Measurements from ENCODE around the gene EEF1G.

EEF1G gene

GRCh38 chr11:62512961-62513360, 60.7 kb downstream of the EEF1G start:
- no peaks in the 10 kb centered on the region for H3K9me3 ChIP-seq (ENCODE audit: control insufficient read depth, insufficient read depth, low read length)
- no peak for DNase-seq (ENCODE audit: low read depth, low spot score)
- H3K36me3 ChIP-seq (ENCODE audit: control insufficient read depth, insufficient read depth, low read length): no peaks in the 10 kb centered on the region
- H3K4me3 ChIP-seq (ENCODE audit: low read length): no peak overlapping the region
- no CpG with 5 or more reads among the region's 8 CpGs for WGBS (ENCODE audit: insufficient coverage, insufficient read length)
- H3K27ac ChIP-seq (ENCODE audit: low read length): no peak overlapping the region
- H3K27me3 ChIP-seq (ENCODE audit: control insufficient read depth, insufficient read depth, low read length): no peaks in the 10 kb centered on the region
- peaks cover 2% of the 10 kb centered on the region; the same call in 1 of the 2 replicates for H3K4me1 ChIP-seq (ENCODE audit: control insufficient read depth, insufficient read depth, low read length)
